K562 (cell line): ENCODE measurements around the gene SLC1A7. TPM values are rescaled to one million over a fixed set of nuclear protein-coding genes. Genes with fewer than 3 reads are reported as not detected.

Experiments used
- ATAC-seq: fragments of 200-7000 bp; cut with Tn5 transposase; 3 replicates; pipeline ENCODE4 v1.9.1; 2020; ENCODE audit warnings: moderate library complexity
- BruUV-seq: library from RNA; stranded (reverse); fragments of 400-500 nt; replicated peaks from 2 replicates; lab custom pipeline; 2021; lab: Mats Ljungman, UMichigan
- CTCF ChIA-PET: fragments of 300-600 bp; formaldehyde crosslinking; extraction: SDS; loops from one replicate; lab custom pipeline; 2021; ENCODE audit warnings: low intra/inter-chr PET ratio; lab: Yijun Ruan, JAX
- POLR2A ChIA-PET: fragments of 300-600, 350-650 bp; sonication (Branson Sonifier 250); formaldehyde crosslinking; extraction: SDS; loops from one replicate; lab custom pipeline; 2021; ENCODE audit warnings: antibody characterized with exemption, inconsistent platforms; lab: Yijun Ruan, JAX
- DNase-seq, 4 experiments: peaks; one replicate each; pipeline versions ENCODE4 v3.0.0 to v3.0.0-alpha.2; 2011 to 2018; ENCODE audit warnings: low spot score in 3 of 4, mixed read lengths in 3 of 4; ENCODE audit errors: extremely low read depth in 1 of 4
- FAIRE-seq: peaks from 2 replicates; lab custom pipeline; 2011; peaks lifted over from hg19 to GRCh38; lab: Jason Lieb, UNC
- H2AFZ ChIP-seq: 2 replicates; pipeline ENCODE4 v1.6.0; 2011; ENCODE audit warnings: low read depth, low read length, control low read depth, inconsistent platforms
- H3K27ac ChIP-seq: fragments of 200-600 bp; 3 replicates; pipeline ENCODE4 v1.8.0; 2011; ENCODE audit warnings: low read depth, mild to moderate bottlenecking, control low read depth, inconsistent platforms, low read length, moderate library complexity, mixed read lengths; ENCODE audit errors: extremely low read depth
- H3K27me3 ChIP-seq, 2 experiments: fragments of 300-600 bp in 1 of 2; 2 replicates in 1 of 2; 3 replicates in 1 of 2; pipeline versions ENCODE4 v1.6.0 to v1.8.0; 2011; ENCODE audit warnings: inconsistent platforms in 2 of 2, low read length in 2 of 2, mild to moderate bottlenecking in 1 of 2, mixed read lengths in 1 of 2, moderate library complexity in 1 of 2; ENCODE audit not compliant: control insufficient read depth in 2 of 2, insufficient read depth in 2 of 2
- H3K36me3 ChIP-seq: fragments of 300-600 bp; 3 replicates; pipeline ENCODE4 v1.8.0; 2011; ENCODE audit warnings: mild to moderate bottlenecking, low read length, inconsistent platforms; ENCODE audit not compliant: control insufficient read depth, insufficient read depth
- H3K4me1 ChIP-seq, 2 experiments: fragments of 200-600 bp in 1 of 2; replicated peaks in 1 of 2; 2 replicates in 1 of 2; 3 replicates in 1 of 2; pipeline versions ENCODE4 v1.5.1 to v1.8.0; 2011; ENCODE audit warnings: inconsistent platforms in 2 of 2, low read length in 2 of 2, mild to moderate bottlenecking in 1 of 2, mixed read lengths in 1 of 2, moderate library complexity in 1 of 2; ENCODE audit not compliant: control insufficient read depth in 2 of 2, insufficient read depth in 2 of 2
- H3K4me2 ChIP-seq: 2 replicates; pipeline ENCODE4 v1.6.1; 2011; ENCODE audit warnings: low read length, control low read depth, inconsistent platforms, mixed read lengths; ENCODE audit not compliant: insufficient read depth
- H3K4me3 ChIP-seq: fragments of 200-600 bp; sonication (generic), shearing (Covaris generic); 2 replicates; pipeline ENCODE4 v1.5.1; 2016; ENCODE audit warnings: control low read depth, inconsistent platforms
- H3K79me2 ChIP-seq: fragments of 200-600 bp; 3 replicates; pipeline ENCODE4 v1.8.0; 2011; ENCODE audit warnings: low read length, inconsistent platforms; ENCODE audit not compliant: control insufficient read depth, insufficient read depth
- H3K9ac ChIP-seq, 2 experiments: 2 replicates each; pipeline versions ENCODE4 v1.6.0 to v1.6.1; 2011; ENCODE audit warnings: low read depth in 2 of 2, low read length in 2 of 2, control low read depth in 1 of 2, inconsistent platforms in 1 of 2, mild to moderate bottlenecking in 1 of 2, mixed read lengths in 1 of 2; ENCODE audit not compliant: insufficient read depth in 1 of 2
- H3K9me1 ChIP-seq: one replicate; pipeline ENCODE4 v1.6.0; 2011; ENCODE audit warnings: inconsistent platforms, mild to moderate bottlenecking, low read length, moderate library complexity; ENCODE audit not compliant: control insufficient read depth, insufficient read depth
- H3K9me3 ChIP-seq: replicated peaks from 2 replicates; pipeline ENCODE4 v1.5.1; 2011; ENCODE audit warnings: low read depth, low read length, inconsistent platforms; ENCODE audit not compliant: control insufficient read depth, insufficient read depth
- H4K20me1 ChIP-seq: replicated peaks from 2 replicates; pipeline ENCODE4 v1.6.1; 2011; ENCODE audit warnings: low read length, inconsistent platforms, mixed read lengths; ENCODE audit not compliant: control insufficient read depth, insufficient read depth
- CREB3 ChIP-seq: fragments of 450-650 bp; conservative IDR thresholded peaks from 2 replicates; pipeline ENCODE4 v1.6.1; 2016; ENCODE audit warnings: missing genetic modification characterization, low read depth, mild to moderate bottlenecking, missing compliant biosample characterization, moderate library complexity
- DDX20 ChIP-seq: fragments of 450-650 bp; IDR thresholded peaks from 2 replicates; pipeline ENCODE4 v1.6.1; 2016; ENCODE audit warnings: missing genetic modification characterization, low read depth, mild to moderate bottlenecking, missing compliant biosample characterization, moderate library complexity
- DIDO1 ChIP-seq: fragments of 450-650 bp; IDR thresholded peaks from 2 replicates; pipeline ENCODE4 v1.6.1; 2016; ENCODE audit warnings: low read depth, missing biosample characterization, missing genetic modification characterization
- FUS ChIP-seq: fragments of 200-400 bp; formaldehyde crosslinking; optimal IDR thresholded peaks from 2 replicates; pipeline ENCODE3; 2017; ENCODE audit warnings: low read depth, low read length
- HSF4 ChIP-seq: fragments of 250-450 bp; sonication (Bioruptor Pico); IDR thresholded peaks from 2 replicates; pipeline ENCODE4 v2.1.2; 2022; ENCODE audit warnings: mild to moderate bottlenecking, moderate library complexity, borderline replicate concordance
- KDM4B ChIP-seq, 2 experiments: fragments of 450-650 bp in 1 of 2; sonication (generic) in 1 of 2; IDR thresholded peaks; 2 replicates each; pipeline ENCODE4 v1.6.1; 2016 to 2017; ENCODE audit warnings: borderline replicate concordance in 2 of 2, antibody characterized with exemption in 1 of 2, low read depth in 1 of 2, mild to moderate bottlenecking in 1 of 2
- MEF2A ChIP-seq: IDR thresholded peaks from 2 replicates; pipeline ENCODE4 v1.6.1; 2011; ENCODE audit warnings: low read depth, mild to moderate bottlenecking, low read length, moderate library complexity; ENCODE audit not compliant: control insufficient read depth
- RCOR1 ChIP-seq, 2 experiments: IDR thresholded peaks; 2 replicates each; pipeline ENCODE4 v1.6.1; 2012; ENCODE audit warnings: low read depth in 2 of 2, low read length in 2 of 2, borderline replicate concordance in 1 of 2, improper control_type of control experiment in 1 of 2
- SP1 ChIP-seq: sonication (generic); formaldehyde crosslinking; IDR thresholded peaks from 2 replicates; pipeline ENCODE4 v1.8.1; 2022; ENCODE audit warnings: mild to moderate bottlenecking, missing genetic modification reagents
- TSC22D4 ChIP-seq: fragments of 450-650 bp; IDR thresholded peaks from 2 replicates; pipeline ENCODE4 v1.6.1; 2016; ENCODE audit warnings: missing genetic modification characterization, missing biosample characterization, control low read depth
- ZBTB12 ChIP-seq: fragments of 250-450 bp; sonication (Bioruptor Pico); IDR thresholded peaks from 2 replicates; pipeline ENCODE4 v1.4.0; 2020
- ZNF232 ChIP-seq: sonication (generic); formaldehyde crosslinking; IDR thresholded peaks from 2 replicates; pipeline ENCODE4 v1.8.0; 2022; ENCODE audit warnings: mild to moderate bottlenecking, missing genetic modification reagents
- ZNF830 ChIP-seq: fragments of 250-450 bp; sonication (Bioruptor Pico); IDR thresholded peaks from 2 replicates; pipeline ENCODE4 v1.5.0; 2021; ENCODE audit warnings: mild to moderate bottlenecking
- WGBS: fragments of 100-300 bp; shearing (Covaris generic); methylation state at CpG from one replicate; pipeline ENCODE4 v1.1.6; 2016; ENCODE audit warnings: low coverage, mixed read lengths; ENCODE audit not compliant: insufficient coverage; ENCODE audit errors: missing lambda C conversion rate; 5-methylcytosine and 5-hydroxymethylcytosine counted together
- in situ Hi-C: fragments of 300-500 bp; cut with MboI; formaldehyde crosslinking; loops from 4 replicates; pipeline ENCODE4 v1.15.0; 2018; ENCODE audit warnings: inconsistent platforms, mixed read lengths
- intact Hi-C: fragments of 100-400 bp; cut with micrococcal nuclease; formaldehyde crosslinking; loops from 2 replicates; pipeline ENCODE4 v1.14.2; 2022
- polyA plus RNA-seq, 8 experiments: library from polyadenylated mRNA; depleted of rRNA in 4 of 8; stranded (reverse) in 5 of 8; unstranded in 3 of 8; fragments of >200 nt; fragmentation: Nextera tagmentation in 2 of 8; fragmentation: Illumina TruSeq in 1 of 8; extraction: Ambion mirVana in 2 of 8; extraction: Trizol in 1 of 8; gene quantifications; 2 replicates each; pipeline versions ENCODE4 v1.2.1 to v1.2.3, GENCODE V29; 2011 to 2014; ENCODE audit warnings: inconsistent platforms in 1 of 8, missing spikeins in 1 of 8
- total RNA-seq, 7 experiments: library from RNA; depleted of rRNA in 6 of 7; stranded (reverse); fragments of >200 nt in 6 of 7; fragmentation: Illumina TruSeq in 2 of 7; extraction: Trizol in 2 of 7; gene quantifications; 2 replicates each; pipeline versions ENCODE4 v1.2.1 to v1.2.3, GENCODE V29; 2011 to 2021; ENCODE audit warnings: low replicate concordance in 1 of 7
- TF ChIP-seq, protein P1 (sequence below): IDR thresholded peaks from 3 replicates; pipeline ENCODE4 v1.6.1; 2011; ENCODE audit warnings: borderline replicate concordance, mild to moderate bottlenecking; ENCODE audit not compliant: insufficient read length, insufficient read depth
- TF ChIP-seq, protein P2 (sequence below): fragments of 250-450 bp; sonication (Bioruptor Pico); IDR thresholded peaks from 2 replicates; pipeline ENCODE4 v1.8.0; 2022; ENCODE audit warnings: moderate library complexity, mild to moderate bottlenecking, inconsistent platforms
- TF ChIP-seq, protein P3 (sequence below): fragments of 450-650 bp; formaldehyde crosslinking; IDR thresholded peaks from 2 replicates; pipeline ENCODE4 v1.4.0; 2022; ENCODE audit warnings: missing genetic modification characterization

Gene SLC1A7
- total and polyA plus RNA-seq, 9 of the 15 experiments (the other 6 are each of a cell fraction or from before 2014, with no cell fraction given) = 0.07 TPM; not detected in 8

- CTCF ChIA-PET = no interaction called here
Observed at GRCh38 chr1:53066488-53066887, 76.0 kb downstream of the SLC1A7 start.

More at GRCh38 chr1:53066488-53066887, 76.0 kb downstream of the SLC1A7 start:
- H4K20me1 ChIP-seq = no peaks in the 10 kb centered on the region
- no peaks in the 10 kb centered on the region for H3K9me1 ChIP-seq
- H3K4me3 ChIP-seq = no peak overlapping the region
- TF ChIP-seq FUS = no peak
- TF ChIP-seq ZNF830 (CRISPR knock-in tag) = no peak
- no peak for TF ChIP-seq SP1 (CRISPR knock-in tag)
- TF ChIP-seq CREB3 = no peak
- no peak for TF ChIP-seq TSC22D4 (tag)
- TF ChIP-seq HSF4 (CRISPR knock-in tag) = no peak
- TF ChIP-seq, protein P1, sequence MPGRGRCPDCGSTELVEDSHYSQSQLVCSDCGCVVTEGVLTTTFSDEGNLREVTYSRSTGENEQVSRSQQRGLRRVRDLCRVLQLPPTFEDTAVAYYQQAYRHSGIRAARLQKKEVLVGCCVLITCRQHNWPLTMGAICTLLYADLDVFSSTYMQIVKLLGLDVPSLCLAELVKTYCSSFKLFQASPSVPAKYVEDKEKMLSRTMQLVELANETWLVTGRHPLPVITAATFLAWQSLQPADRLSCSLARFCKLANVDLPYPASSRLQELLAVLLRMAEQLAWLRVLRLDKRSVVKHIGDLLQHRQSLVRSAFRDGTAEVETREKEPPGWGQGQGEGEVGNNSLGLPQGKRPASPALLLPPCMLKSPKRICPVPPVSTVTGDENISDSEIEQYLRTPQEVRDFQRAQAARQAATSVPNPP = no peak
- no peak for TF ChIP-seq DDX20 (tag)
- no peak for TF ChIP-seq ZBTB12 (CRISPR knock-in tag)
- no peak for TF ChIP-seq DIDO1 (tag)
- TF ChIP-seq, protein P2, sequence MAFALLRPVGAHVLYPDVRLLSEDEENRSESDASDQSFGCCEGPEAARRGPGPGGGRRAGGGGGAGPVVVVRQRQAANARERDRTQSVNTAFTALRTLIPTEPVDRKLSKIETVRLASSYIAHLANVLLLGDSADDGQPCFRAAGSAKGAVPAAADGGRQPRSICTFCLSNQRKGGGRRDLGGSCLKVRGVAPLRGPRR = no peak
- TF ChIP-seq, protein P3, sequence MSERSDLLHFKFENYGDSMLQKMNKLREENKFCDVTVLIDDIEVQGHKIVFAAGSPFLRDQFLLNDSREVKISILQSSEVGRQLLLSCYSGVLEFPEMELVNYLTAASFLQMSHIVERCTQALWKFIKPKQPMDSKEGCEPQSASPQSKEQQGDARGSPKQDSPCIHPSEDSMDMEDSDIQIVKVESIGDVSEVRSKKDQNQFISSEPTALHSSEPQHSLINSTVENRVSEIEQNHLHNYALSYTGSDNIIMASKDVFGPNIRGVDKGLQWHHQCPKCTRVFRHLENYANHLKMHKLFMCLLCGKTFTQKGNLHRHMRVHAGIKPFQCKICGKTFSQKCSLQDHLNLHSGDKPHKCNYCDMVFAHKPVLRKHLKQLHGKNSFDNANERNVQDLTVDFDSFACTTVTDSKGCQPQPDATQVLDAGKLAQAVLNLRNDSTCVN (CRISPR knock-in tag) = no peak
- no peak for TF ChIP-seq RCOR1 (IDR thresholded peaks at IDR 0.05; ENCODE audit: borderline replicate concordance in 1 of 2, low read depth in 2 of 2, low read length in 2 of 2)
- TF ChIP-seq MEF2A = no peak
- TF ChIP-seq KDM4B (IDR thresholded peaks at IDR 0.05; ENCODE audit: borderline replicate concordance in 2 of 2, low read depth in 1 of 2) = no peak
- no peak for TF ChIP-seq ZNF232 (CRISPR knock-in tag)
- TF ChIP-seq, all 486 proteins: peak for 0
- intact Hi-C loops = loop anchor here (10.0 kb wide), 1 partner anchor 162 kb away; no protein-coding TSS in a partner anchor
- Histone ChIP-seq H3K79me2 (no peaks in the 10 kb centered on the region), H3K4me1 (peaks cover 0 to 34% of the 10 kb centered on the region in 2 experiments; a peak in 2 of 5 replicates), H3K4me2 (no peak overlapping the region), H3K9ac (0 out of 4 replicates have a peak overlapping the region, but pooled peaks of 1 of the 2 experiments have one; percentile 29), H2AFZ (no peak overlapping the region), H3K27ac (no peak overlapping the region), H3K9me3 (no peaks in the 10 kb centered on the region), H3K27me3 (peaks cover 23 to 63% of the 10 kb centered on the region in 2 experiments), H3K36me3 (no peaks in the 10 kb centered on the region)
- no TSS peak for BruUV-seq
- WGBS = 10% methylated on average over 6 of the region's 6 CpGs
- in situ Hi-C loops = no loop called here
- no peak for ATAC-seq
- FAIRE-seq = no peak
- POLR2A ChIA-PET = interaction anchor here (0.6 kb wide), 1 partner anchor 19 kb away, joined by 3 read pairs; no protein-coding TSS in a partner anchor
- DNase-seq = no peak
